ENCODE results near the gene SPEN.

SPEN gene

DNA sequence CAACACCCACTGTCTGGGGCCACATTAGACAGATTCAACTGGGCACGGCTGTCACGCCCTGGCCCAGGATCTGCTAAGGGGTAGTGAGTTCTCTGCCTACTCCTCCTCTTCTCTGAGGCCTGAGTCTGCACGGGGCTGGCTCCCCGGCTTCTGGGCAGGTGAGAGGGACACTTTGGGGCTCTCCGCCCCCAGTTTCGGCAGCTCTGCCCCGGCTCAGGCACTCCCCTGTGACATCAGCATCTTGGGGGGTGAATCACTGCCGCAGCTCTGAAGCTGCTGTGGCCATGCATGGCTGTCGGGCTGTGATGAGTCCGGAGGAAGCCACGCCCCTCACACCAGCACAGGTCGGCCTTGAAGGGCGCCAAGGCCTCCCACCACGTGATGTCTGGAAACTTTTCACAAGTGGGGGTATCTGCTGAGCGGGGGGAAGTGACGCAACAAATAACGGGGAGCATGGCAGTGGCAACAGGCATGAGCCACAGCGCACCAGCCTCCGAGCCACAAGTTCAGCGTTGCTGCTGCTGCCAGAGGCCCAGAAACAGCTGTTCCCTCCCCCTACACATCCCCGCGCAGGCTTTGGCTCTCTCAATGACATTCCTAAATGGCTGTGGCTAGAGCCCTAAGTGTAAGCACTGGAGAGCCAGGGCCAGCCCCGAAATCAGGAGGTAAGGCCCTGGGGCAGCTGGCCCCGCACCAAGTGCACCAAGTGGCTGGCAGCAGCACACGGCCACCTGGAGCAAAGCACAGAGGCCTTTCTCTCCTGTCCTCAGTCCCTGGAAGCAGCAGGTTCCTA lies 102.1 kb downstream of the SPEN start (continued):
- TF ChIP-seq SCRT1 (tag by site-specific recombination; IDR thresholded peaks at IDR 0.05; ENCODE audit: borderline replicate concordance) (no peak), ZNF366 (tag by site-specific recombination; conservative IDR thresholded peaks at IDR 0.05) (no peak), ZNF157 (tag by site-specific recombination; IDR thresholded peaks at IDR 0.05) (no peak), ZNF248 (tag by site-specific recombination; IDR thresholded peaks at IDR 0.05) (no peak), ZNF133 (tag by site-specific recombination; IDR thresholded peaks at IDR 0.05) (no peak), TCF7L2 (IDR thresholded peaks at IDR 0.05; ENCODE audit: borderline replicate concordance, low read depth, low read length) (no peak), ZNF23 (tag by site-specific recombination; IDR thresholded peaks at IDR 0.05; ENCODE audit: borderline replicate concordance) (no peak), ZNF530 (tag by site-specific recombination; IDR thresholded peaks at IDR 0.05; ENCODE audit: low read depth) (no peak), BCL6B (tag by site-specific recombination; IDR thresholded peaks at IDR 0.05) (no peak), ZFHX2 (tag by site-specific recombination; conservative IDR thresholded peaks at IDR 0.05) (peak; percentile 66; the same call in 1 of the 2 replicates), SCRT2 (tag by site-specific recombination; IDR thresholded peaks at IDR 0.05) (peak; percentile 80), ZNF335 (tag by site-specific recombination; conservative IDR thresholded peaks at IDR 0.05) (no peak), ZEB2 (tag by site-specific recombination; IDR thresholded peaks at IDR 0.05) (no peak), ZNF571 (tag by site-specific recombination; IDR thresholded peaks at IDR 0.05) (no peak), WT1 (tag by site-specific recombination; IDR thresholded peaks at IDR 0.05) (no peak), ZNF664 (tag by site-specific recombination; IDR thresholded peaks at IDR 0.05) (no peak), ZNF585B (tag by site-specific recombination; IDR thresholded peaks at IDR 0.05) (no peak), ZBTB26 (tag by site-specific recombination; optimal IDR thresholded peaks at IDR 0.05) (no peak), GLI2 (tag by site-specific recombination; IDR thresholded peaks at IDR 0.05; ENCODE audit: borderline replicate concordance, low read depth) (no peak), ZNF274 (IDR thresholded peaks at IDR 0.05; ENCODE audit: low read length) (no peak), ZNF274 (tag by site-specific recombination; IDR thresholded peaks at IDR 0.05; ENCODE audit: borderline replicate concordance) (no peak), ZFP3 (tag by site-specific recombination; IDR thresholded peaks at IDR 0.05; ENCODE audit: low read depth) (no peak), YY2 (tag by site-specific recombination; IDR thresholded peaks at IDR 0.05) (no peak), ZNF561 (tag by site-specific recombination; IDR thresholded peaks at IDR 0.05; ENCODE audit: borderline replicate concordance) (no peak), GLIS1 (tag by site-specific recombination; IDR thresholded peaks at IDR 0.05) (peak; percentile 87), KLF7 (tag by site-specific recombination; IDR thresholded peaks at IDR 0.05; ENCODE audit: borderline replicate concordance) (no peak), MEIS1 (CRISPR knock-in tag; IDR thresholded peaks at IDR 0.05; ENCODE audit: borderline replicate concordance) (no peak), ZNF677 (tag by site-specific recombination; IDR thresholded peaks at IDR 0.05) (no peak), MYNN (tag by site-specific recombination; IDR thresholded peaks at IDR 0.05; ENCODE audit: borderline replicate concordance) (no peak), HOXC10 (CRISPR knock-in tag; IDR thresholded peaks at IDR 0.05) (no peak), ZNF211 (tag by site-specific recombination; IDR thresholded peaks at IDR 0.05; ENCODE audit: low read depth) (no peak), ZNF433 (tag by site-specific recombination; IDR thresholded peaks at IDR 0.05; ENCODE audit: low read depth) (no peak), ZBTB21 (tag by site-specific recombination; IDR thresholded peaks at IDR 0.05) (no peak), ZNF416 (tag by site-specific recombination; IDR thresholded peaks at IDR 0.05) (no peak), ZNF266 (tag by site-specific recombination; IDR thresholded peaks at IDR 0.05; ENCODE audit: low read depth) (no peak), ZNF48 (tag by site-specific recombination; IDR thresholded peaks at IDR 0.05) (no peak)
- TF ChIP-seq, protein P1, sequence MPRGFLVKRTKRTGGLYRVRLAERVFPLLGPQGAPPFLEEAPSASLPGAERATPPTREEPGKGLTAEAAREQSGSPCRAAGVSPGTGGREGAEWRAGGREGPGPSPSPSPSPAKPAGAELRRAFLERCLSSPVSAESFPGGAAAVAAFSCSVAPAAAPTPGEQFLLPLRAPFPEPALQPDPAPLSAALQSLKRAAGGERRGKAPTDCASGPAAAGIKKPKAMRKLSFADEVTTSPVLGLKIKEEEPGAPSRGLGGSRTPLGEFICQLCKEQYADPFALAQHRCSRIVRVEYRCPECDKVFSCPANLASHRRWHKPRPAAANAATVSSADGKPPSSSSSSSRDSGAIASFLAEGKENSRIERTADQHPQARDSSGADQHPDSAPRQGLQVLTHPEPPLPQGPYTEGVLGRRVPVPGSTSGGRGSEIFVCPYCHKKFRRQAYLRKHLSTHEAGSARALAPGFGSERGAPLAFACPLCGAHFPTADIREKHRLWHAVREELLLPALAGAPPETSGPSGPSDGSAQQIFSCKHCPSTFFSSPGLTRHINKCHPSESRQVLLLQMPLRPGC (tag by site-specific recombination; IDR thresholded peaks at IDR 0.05), result no peak
- TF ChIP-seq, protein P2, sequence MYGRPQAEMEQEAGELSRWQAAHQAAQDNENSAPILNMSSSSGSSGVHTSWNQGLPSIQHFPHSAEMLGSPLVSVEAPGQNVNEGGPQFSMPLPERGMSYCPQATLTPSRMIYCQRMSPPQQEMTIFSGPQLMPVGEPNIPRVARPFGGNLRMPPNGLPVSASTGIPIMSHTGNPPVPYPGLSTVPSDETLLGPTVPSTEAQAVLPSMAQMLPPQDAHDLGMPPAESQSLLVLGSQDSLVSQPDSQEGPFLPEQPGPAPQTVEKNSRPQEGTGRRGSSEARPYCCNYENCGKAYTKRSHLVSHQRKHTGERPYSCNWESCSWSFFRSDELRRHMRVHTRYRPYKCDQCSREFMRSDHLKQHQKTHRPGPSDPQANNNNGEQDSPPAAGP (tag by site-specific recombination; IDR thresholded peaks at IDR 0.05), result peak; percentile 69; the same call in 1 of the 2 replicates
